Measurements from ENCODE around the gene COMMD9.

- TF ChIP-seq YY1 (IDR thresholded peaks at IDR 0.05; ENCODE audit: low read depth, low read length), result no peak
- no peak for TF ChIP-seq PHF8 (conservative IDR thresholded peaks at IDR 0.05; ENCODE audit: low read depth, low read length)
- no peak for TF ChIP-seq GTF2F1 (IDR thresholded peaks at IDR 0.05; ENCODE audit: borderline replicate concordance, low read depth, low read length)
- TF ChIP-seq POLR2A (IDR thresholded peaks at IDR 0.05; ENCODE audit: control extremely low read depth in 1 of 2, low read depth in 2 of 2, low read length in 2 of 2), result no peak
- no peak for TF ChIP-seq CBX8 (IDR thresholded peaks at IDR 0.05; ENCODE audit: borderline replicate concordance, low read depth, low read length)
- no peak for TF ChIP-seq CEBPB (IDR thresholded peaks at IDR 0.05; ENCODE audit: low read depth, low read length)
- TF ChIP-seq, protein P1, sequence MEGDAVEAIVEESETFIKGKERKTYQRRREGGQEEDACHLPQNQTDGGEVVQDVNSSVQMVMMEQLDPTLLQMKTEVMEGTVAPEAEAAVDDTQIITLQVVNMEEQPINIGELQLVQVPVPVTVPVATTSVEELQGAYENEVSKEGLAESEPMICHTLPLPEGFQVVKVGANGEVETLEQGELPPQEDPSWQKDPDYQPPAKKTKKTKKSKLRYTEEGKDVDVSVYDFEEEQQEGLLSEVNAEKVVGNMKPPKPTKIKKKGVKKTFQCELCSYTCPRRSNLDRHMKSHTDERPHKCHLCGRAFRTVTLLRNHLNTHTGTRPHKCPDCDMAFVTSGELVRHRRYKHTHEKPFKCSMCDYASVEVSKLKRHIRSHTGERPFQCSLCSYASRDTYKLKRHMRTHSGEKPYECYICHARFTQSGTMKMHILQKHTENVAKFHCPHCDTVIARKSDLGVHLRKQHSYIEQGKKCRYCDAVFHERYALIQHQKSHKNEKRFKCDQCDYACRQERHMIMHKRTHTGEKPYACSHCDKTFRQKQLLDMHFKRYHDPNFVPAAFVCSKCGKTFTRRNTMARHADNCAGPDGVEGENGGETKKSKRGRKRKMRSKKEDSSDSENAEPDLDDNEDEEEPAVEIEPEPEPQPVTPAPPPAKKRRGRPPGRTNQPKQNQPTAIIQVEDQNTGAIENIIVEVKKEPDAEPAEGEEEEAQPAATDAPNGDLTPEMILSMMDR (IDR thresholded peaks at IDR 0.05; ENCODE audit: control extremely low read depth in 1 of 3, insufficient read depth in 1 of 3, low read depth in 1 of 3, low read length in 3 of 3), result no peak
- TF ChIP-seq TAF7 (optimal IDR thresholded peaks at IDR 0.05; ENCODE audit: borderline replicate concordance, low read depth, low read length), result no peak
- TF ChIP-seq BRCA1 (IDR thresholded peaks at IDR 0.05; ENCODE audit: low read depth, low read length), result no peak
- no peak for TF ChIP-seq RFX5 (IDR thresholded peaks at IDR 0.05; ENCODE audit: borderline replicate concordance, low read depth, low read length)
- no peak for TF ChIP-seq SRF (IDR thresholded peaks at IDR 0.05; ENCODE audit: low read depth, low read length)
- TF ChIP-seq JUN (IDR thresholded peaks at IDR 0.05; ENCODE audit: low read depth, low read length), result no peak
- no peak for TF ChIP-seq EP300 (IDR thresholded peaks at IDR 0.05; ENCODE audit: borderline replicate concordance in 1 of 2, low read depth in 2 of 2, low read length in 2 of 2)
Measured at GRCh38 chr11:36330411-36330810, 41.2 kb upstream of the COMMD9 start.

Data from H1 (cell line).